NCI-H2107 treated with DMSO at 0.1 percent for 48 hours (cell line): ENCODE data around the gene FBXO2.

Source experiments
- DNase-seq: peaks from one replicate; lab custom pipeline; 2025; ENCODE audit not compliant: unreplicated experiment; lab: John Stamatoyannopoulos, UW

FBXO2 gene

GRCh38 chr1:11654137-11654938 is at the start of gene FBXO2, which contains the start of gene FBXO44:
FBXO2 (minus strand) TSS chr1:11654429; CDS start chr1:11654340, 89 bp downstream.
FBXO44 (plus strand) TSS chr1:11654877; CDS start chr1:11655836, 959 bp downstream.
- no peak for DNase-seq

- DNase-seq, result no peak
These were observed 49.3 kb upstream of the FBXO2 start for GRCh38 chr1:11703357-11704193.

GRCh38 chr1:11701981-11702803 is 48.0 kb upstream of the FBXO2 start:
- DNase-seq, result no peak

GRCh38 chr1:11701551-11701961 is 47.3 kb upstream of the FBXO2 start:
- no peak for DNase-seq

GRCh38 chr1:11700601-11701467 is 46.6 kb upstream of the FBXO2 start:
- DNase-seq, result no peak

- DNase-seq, result no peak
These were observed 43.6 kb upstream of the FBXO2 start for GRCh38 chr1:11697893-11698210.

GRCh38 chr1:11697188-11697892 is 43.1 kb upstream of the FBXO2 start:
- no peak for DNase-seq

- DNase-seq, result no peak
These were observed 41.6 kb upstream of the FBXO2 start for GRCh38 chr1:11695861-11696260.

- DNase-seq, result no peak
These were observed 39.7 kb upstream of the FBXO2 start for GRCh38 chr1:11693917-11694316.

GRCh38 chr1:11693024-11693590 is 38.9 kb upstream of the FBXO2 start:
- DNase-seq, result no peak

GRCh38 chr1:11691928-11692711 is 37.9 kb upstream of the FBXO2 start:
- no peak for DNase-seq

GRCh38 chr1:11691302-11691914 is 37.2 kb upstream of the FBXO2 start, which contains the start of gene DRAXIN:
DRAXIN (plus strand) TSS chr1:11691710; CDS start chr1:11706259, 14,549 bp downstream.
- no peak for DNase-seq

GRCh38 chr1:11690397-11691301 is 36.4 kb upstream of the FBXO2 start:
- DNase-seq, result no peak

- DNase-seq, result no peak
These were observed 34.3 kb upstream of the FBXO2 start for GRCh38 chr1:11688506-11688905.

GRCh38 chr1:11685210-11685752 is 31.1 kb upstream of the FBXO2 start:
- no peak for DNase-seq

GRCh38 chr1:11684070-11684469 is 29.8 kb upstream of the FBXO2 start:
- DNase-seq, result no peak

- no peak for DNase-seq
These were observed 28.6 kb upstream of the FBXO2 start for GRCh38 chr1:11682799-11683198.
